IMR-90 (cell line): ENCODE data around the gene COL25A1. TPM values are rescaled to one million over a fixed set of nuclear protein-coding genes. Genes with fewer than 3 reads are reported as not detected.

Experiments used
- ATAC-seq: fragments of 200-7000 bp; cut with Tn5 transposase; 2 replicates; pipeline ENCODE4 v1.9.1; 2020; ENCODE audit warnings: low read depth, mild to moderate bottlenecking, moderate library complexity
- BruUV-seq: library from RNA; stranded (reverse); fragments of 400-500 nt; replicated peaks from 2 replicates; lab custom pipeline; 2021; lab: Mats Ljungman, UMichigan
- CTCF ChIA-PET: fragments of 300-600 bp; formaldehyde crosslinking; extraction: SDS; loops from one replicate; lab custom pipeline; 2021; ENCODE audit warnings: antibody characterized with exemption; lab: Yijun Ruan, JAX
- POLR2A ChIA-PET: fragments of 300-600 bp; sonication (Branson Sonifier 250); formaldehyde crosslinking; loops from one replicate; lab custom pipeline; 2022; ENCODE audit warnings: antibody characterized with exemption; ENCODE audit not compliant: unreplicated experiment; lab: Charles Lee
- DNase-seq: peaks from one replicate; pipeline ENCODE4 v3.0.0; 2013
- H2AFZ ChIP-seq: replicated peaks from 2 replicates; pipeline ENCODE3; 2013; ENCODE audit warnings: low read length, mild to moderate bottlenecking; ENCODE audit not compliant: poor library complexity
- H2AK5ac ChIP-seq: 2 replicates; pipeline ENCODE4 v1.6.1; 2013; ENCODE audit warnings: low read depth, low read length, inconsistent platforms
- H2AK9ac ChIP-seq: replicated peaks from 2 replicates; pipeline ENCODE3; 2013; ENCODE audit warnings: mild to moderate bottlenecking, low read depth, low read length, moderate library complexity; ENCODE audit not compliant: poor library complexity
- H2BK120ac ChIP-seq: 2 replicates; pipeline ENCODE4 v1.6.1; 2013; ENCODE audit warnings: low read depth, low read length, inconsistent platforms
- H2BK15ac ChIP-seq: 3 replicates; pipeline ENCODE4 v1.6.1; 2013; ENCODE audit warnings: low read depth, low read length, inconsistent platforms
- H2BK20ac ChIP-seq: 2 replicates; pipeline ENCODE4 v1.6.1; 2013; ENCODE audit warnings: low read depth, mild to moderate bottlenecking, inconsistent platforms, low read length, moderate library complexity
- H2BK5ac ChIP-seq: 2 replicates; pipeline ENCODE4 v1.6.1; 2013; ENCODE audit warnings: mild to moderate bottlenecking, low read depth, low read length, inconsistent platforms; ENCODE audit not compliant: poor library complexity, severe bottlenecking
- H3K14ac ChIP-seq: replicated peaks from 2 replicates; pipeline ENCODE4 v1.6.1; 2013; ENCODE audit warnings: low read depth, low read length, inconsistent platforms
- H3K18ac ChIP-seq: 2 replicates; pipeline ENCODE4 v1.6.1; 2013; ENCODE audit warnings: low read depth, low read length, control low read depth
- H3K23ac ChIP-seq: 2 replicates; pipeline ENCODE4 v1.6.1; 2013; ENCODE audit warnings: low read depth, low read length, inconsistent platforms
- H3K27ac ChIP-seq: 2 replicates; pipeline ENCODE4 v1.5.1; 2013; ENCODE audit warnings: mild to moderate bottlenecking, control low read depth, low read length; ENCODE audit not compliant: insufficient read depth
- H3K27me3 ChIP-seq: 2 replicates; pipeline ENCODE4 v1.6.1; 2013; ENCODE audit warnings: low read length; ENCODE audit not compliant: control insufficient read depth, insufficient read depth
- H3K36me3 ChIP-seq: 2 replicates; pipeline ENCODE4 v1.6.1; 2013; ENCODE audit warnings: low read length, mixed read lengths; ENCODE audit not compliant: control insufficient read depth, insufficient read depth
- H3K4ac ChIP-seq: 2 replicates; pipeline ENCODE4 v1.6.1; 2013; ENCODE audit warnings: low read depth, low read length, inconsistent platforms
- H3K4me1 ChIP-seq: 2 replicates; pipeline ENCODE4 v1.6.1; 2013; ENCODE audit warnings: low read length, mixed read lengths; ENCODE audit not compliant: control insufficient read depth, insufficient read depth
- H3K4me2 ChIP-seq: 2 replicates; pipeline ENCODE4 v1.6.1; 2013; ENCODE audit warnings: low read depth, mild to moderate bottlenecking, control low read depth, low read length, moderate library complexity
- H3K4me3 ChIP-seq: 2 replicates; pipeline ENCODE4 v1.5.1; 2013; ENCODE audit warnings: low read depth, mild to moderate bottlenecking, control low read depth, low read length, moderate library complexity; ENCODE audit not compliant: insufficient read depth
- H3K56ac ChIP-seq: 2 replicates; pipeline ENCODE4 v1.6.1; 2013; ENCODE audit warnings: low read length, inconsistent platforms; ENCODE audit not compliant: insufficient read depth; ENCODE audit errors: extremely low read depth
- H3K79me1 ChIP-seq, 2 experiments: 2 replicates each; pipeline ENCODE4 v1.6.1; 2013; ENCODE audit warnings: low read length in 2 of 2, inconsistent platforms in 1 of 2, low read depth in 1 of 2
- H3K9ac ChIP-seq: 2 replicates; pipeline ENCODE4 v1.6.1; 2013; ENCODE audit warnings: low read depth, low read length, control low read depth
- H3K9me1 ChIP-seq: 2 replicates; pipeline ENCODE4 v1.6.1; 2013; ENCODE audit warnings: low read length, inconsistent platforms; ENCODE audit not compliant: insufficient read depth
- H3K9me3 ChIP-seq: 2 replicates; pipeline ENCODE4 v1.6.1; 2013; ENCODE audit warnings: low read length; ENCODE audit not compliant: control insufficient read depth, insufficient read depth
- H4K20me1 ChIP-seq: 2 replicates; pipeline ENCODE4 v1.6.1; 2013; ENCODE audit warnings: low read length, inconsistent platforms; ENCODE audit not compliant: insufficient read depth
- H4K5ac ChIP-seq: 2 replicates; pipeline ENCODE4 v1.6.1; 2013; ENCODE audit warnings: mild to moderate bottlenecking, low read depth, low read length, control low read depth
- H4K8ac ChIP-seq, 2 experiments: 2 replicates each; pipeline ENCODE4 v1.6.1; 2013; ENCODE audit warnings: low read depth in 2 of 2, low read length in 2 of 2, control low read depth in 1 of 2, inconsistent platforms in 1 of 2
- H4K91ac ChIP-seq: 2 replicates; pipeline ENCODE4 v1.6.1; 2013; ENCODE audit warnings: low read depth, low read length, inconsistent platforms; ENCODE audit not compliant: insufficient read depth
- BHLHE40 ChIP-seq: fragments of 150-350 bp; IDR thresholded peaks from 2 replicates; pipeline ENCODE4 v1.6.1; 2016; ENCODE audit warnings: mild to moderate bottlenecking, low read depth, low read length
- CEBPB ChIP-seq: IDR thresholded peaks from 2 replicates; pipeline ENCODE4 v1.6.1; 2012; ENCODE audit warnings: low read depth, low read length, improper control_type of control experiment
- CHD1 ChIP-seq: IDR thresholded peaks from 2 replicates; pipeline ENCODE4 v1.6.1; 2012; ENCODE audit warnings: low read depth, low read length, improper control_type of control experiment
- FOS ChIP-seq: fragments of 150-350 bp; IDR thresholded peaks from 2 replicates; pipeline ENCODE4 v1.6.1; 2016; ENCODE audit warnings: low read depth, low read length
- MAFK ChIP-seq: IDR thresholded peaks from 2 replicates; pipeline ENCODE4 v1.6.1; 2012; ENCODE audit warnings: low read depth, low read length, improper control_type of control experiment
- MAZ ChIP-seq: IDR thresholded peaks from 2 replicates; pipeline ENCODE4 v1.6.1; 2012; ENCODE audit warnings: low read depth, mild to moderate bottlenecking, low read length, improper control_type of control experiment, moderate library complexity, borderline replicate concordance
- MXI1 ChIP-seq: IDR thresholded peaks from 2 replicates; pipeline ENCODE4 v1.6.1; 2012; ENCODE audit warnings: low read depth, mild to moderate bottlenecking, low read length, moderate library complexity, borderline replicate concordance
- RAD21 ChIP-seq: IDR thresholded peaks from 2 replicates; pipeline ENCODE4 v1.6.1; 2012; ENCODE audit warnings: low read length, improper control_type of control experiment
- RCOR1 ChIP-seq: IDR thresholded peaks from 2 replicates; pipeline ENCODE4 v1.6.1; 2012; ENCODE audit warnings: mild to moderate bottlenecking, low read length, improper control_type of control experiment; ENCODE audit not compliant: insufficient replicate concordance
- RFX5 ChIP-seq: IDR thresholded peaks from 2 replicates; pipeline ENCODE4 v1.8.0; 2012; ENCODE audit warnings: low read depth, mild to moderate bottlenecking, low read length, moderate library complexity
- SMC3 ChIP-seq: fragments of 150-350 bp; IDR thresholded peaks from 2 replicates; pipeline ENCODE4 v1.6.1; 2016; ENCODE audit warnings: low read depth, mild to moderate bottlenecking, antibody characterized with exemption, low read length, moderate library complexity
- WGBS, 2 experiments: methylation state at CpG; one replicate each; pipeline versions ENCODE4 v1.1.5 to v1.1.7; 2013; ENCODE audit warnings: missing lambda C conversion rate in 2 of 2; ENCODE audit not compliant: insufficient read length in 1 of 2; ENCODE audit errors: extremely low coverage in 2 of 2; 5-methylcytosine and 5-hydroxymethylcytosine counted together
- dilution Hi-C: fragments of 300-500 bp; cut with HindIII; formaldehyde crosslinking; loops from one replicate; pipeline ENCODE4 v1.14.3; 2018; ENCODE audit warnings: low sequenced_read_pairs; ENCODE audit not compliant: unreplicated experiment
- in situ Hi-C: fragments of 300-500 bp; cut with MboI; formaldehyde crosslinking; loops from 3 replicates; pipeline ENCODE4 v1.14.3; 2019; ENCODE audit warnings: low sequenced_read_pairs, inconsistent platforms, mixed read lengths
- intact Hi-C: fragments of 100-400 bp; cut with micrococcal nuclease; formaldehyde crosslinking; loops from 2 replicates; pipeline ENCODE4 v1.10.0; 2022
- polyA plus RNA-seq, 3 experiments: library from polyadenylated mRNA; depleted of rRNA; stranded (reverse); fragments of >200 nt; gene quantifications; 2 replicates each; pipeline ENCODE4 v1.2.3, GENCODE V29; 2012; ENCODE audit warnings: low replicate concordance in 1 of 3
- total RNA-seq: library from RNA; depleted of rRNA; stranded (reverse); fragments of >200 nt; gene quantifications from 2 replicates; pipeline ENCODE4 v1.2.3, GENCODE V29; 2012
- TF ChIP-seq, protein P1 (sequence below): fragments of 150-350 bp; IDR thresholded peaks from 2 replicates; pipeline ENCODE4 v1.6.1; 2016; ENCODE audit warnings: low read depth, mild to moderate bottlenecking, low read length, moderate library complexity, borderline replicate concordance
- TF ChIP-seq, protein P2 (sequence below): fragments of 150-350 bp; IDR thresholded peaks from 2 replicates; pipeline ENCODE4 v1.6.1; 2017; ENCODE audit warnings: mild to moderate bottlenecking, antibody characterized with exemption, low read length, low read depth
- TF ChIP-seq, protein P3 (sequence below): conservative IDR thresholded peaks from 2 replicates; pipeline ENCODE4 v1.5.1; 2012; ENCODE audit warnings: mild to moderate bottlenecking, low read depth, low read length, improper control_type of control experiment

The COL25A1 gene
- total and polyA plus RNA-seq, 2 of the 4 experiments (the other 2 are of a cell fraction) = under 0.01 to 0.05 TPM

DNA sequence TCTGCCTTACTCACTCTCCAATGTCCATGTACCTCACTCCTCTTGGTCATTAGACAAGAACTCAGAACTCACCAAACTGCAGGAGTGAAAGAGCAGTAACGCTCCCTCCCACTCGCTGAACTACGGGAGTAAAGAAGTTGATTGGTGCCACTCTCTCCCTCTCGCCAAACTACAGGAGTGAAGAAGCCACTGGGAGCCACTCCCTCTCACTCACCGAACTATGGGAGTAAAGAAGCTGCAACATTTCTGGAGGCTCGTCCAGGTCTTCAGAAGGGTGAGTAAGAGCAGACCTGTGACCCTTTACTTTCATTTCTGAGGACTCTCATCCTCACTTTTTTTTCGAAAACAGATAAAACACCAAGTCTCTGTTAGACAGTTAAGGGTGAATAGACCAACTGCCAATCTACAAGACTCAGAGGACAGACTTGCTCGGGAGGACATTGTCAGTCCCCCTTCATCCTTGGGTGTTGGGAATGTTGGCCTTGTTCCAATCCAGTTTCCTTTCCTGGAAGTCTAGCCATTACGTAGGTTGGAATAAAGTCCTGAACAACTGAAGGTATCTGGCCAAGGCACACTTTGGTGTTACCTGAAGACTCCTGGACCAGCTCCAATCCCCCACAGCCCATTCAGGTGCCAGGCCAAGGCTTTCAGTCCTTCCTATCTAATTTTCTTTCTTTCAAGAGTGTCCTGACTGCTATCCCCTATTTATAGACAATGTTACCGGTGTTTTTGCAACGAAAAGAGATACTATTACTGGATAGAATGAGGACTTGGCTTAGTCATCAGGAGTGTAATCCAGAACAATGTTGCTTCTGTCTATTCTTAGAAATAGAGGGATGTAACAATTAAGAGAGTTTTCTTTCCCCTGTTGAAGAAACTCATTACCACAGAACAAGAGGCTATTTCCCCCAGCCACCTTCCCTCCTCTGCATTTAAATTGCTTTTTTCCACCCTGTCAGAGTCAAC lies 11.0 kb upstream of the COL25A1 start:
- no peak overlapping the region for H3K18ac ChIP-seq
- no peak overlapping the region for H2BK20ac ChIP-seq
- H2AFZ ChIP-seq = no peak overlapping the region
- no TSS peak for BruUV-seq
- no peak overlapping the region for H3K27ac ChIP-seq
- H3K4ac ChIP-seq = no peak overlapping the region
- H2AK9ac ChIP-seq = no peak overlapping the region
- H2BK15ac ChIP-seq = no peak overlapping the region
- H3K56ac ChIP-seq = no peak overlapping the region
- ATAC-seq (no peak), DNase-seq (no peak)
- H2BK120ac ChIP-seq = no peak overlapping the region
- no peak overlapping the region for H2BK5ac ChIP-seq
- POLR2A ChIA-PET = no interaction called here
- H4K5ac ChIP-seq = no peak overlapping the region
- intact Hi-C loops (no loop called here), in situ Hi-C loops (no loop called here), dilution Hi-C loops (no loop called here)
- H3K23ac ChIP-seq = no peak overlapping the region
- no peak overlapping the region for H4K91ac ChIP-seq
- CTCF ChIA-PET = no interaction called here
- H3K36me3 ChIP-seq = no peaks in the 10 kb centered on the region
- H3K14ac ChIP-seq = no peak overlapping the region
- no peaks in the 10 kb centered on the region for H3K27me3 ChIP-seq
- H3K79me1 ChIP-seq = no peaks in the 10 kb centered on the region
- no peak overlapping the region for H3K9ac ChIP-seq
- no peak overlapping the region for H2AK5ac ChIP-seq
- H3K4me3 ChIP-seq = no peak overlapping the region
- peaks cover 3% of the 10 kb centered on the region; the same call in 1 of the 2 replicates for H3K9me3 ChIP-seq
- H3K9me1 ChIP-seq = no peaks in the 10 kb centered on the region
- WGBS, 2 experiments = 100% methylated on average over 1 of the region's 11 CpGs; no CpG with 5 or more reads in 1 of the 2 experiments
- H3K4me1 ChIP-seq = no peaks in the 10 kb centered on the region
- H4K20me1 ChIP-seq = no peaks in the 10 kb centered on the region
- no peak overlapping the region for H3K4me2 ChIP-seq
- H4K8ac ChIP-seq = no peak overlapping the region
- TF ChIP-seq MAFK = no peak
- TF ChIP-seq RFX5 = no peak
- TF ChIP-seq RCOR1 = no peak
- TF ChIP-seq, protein P1, sequence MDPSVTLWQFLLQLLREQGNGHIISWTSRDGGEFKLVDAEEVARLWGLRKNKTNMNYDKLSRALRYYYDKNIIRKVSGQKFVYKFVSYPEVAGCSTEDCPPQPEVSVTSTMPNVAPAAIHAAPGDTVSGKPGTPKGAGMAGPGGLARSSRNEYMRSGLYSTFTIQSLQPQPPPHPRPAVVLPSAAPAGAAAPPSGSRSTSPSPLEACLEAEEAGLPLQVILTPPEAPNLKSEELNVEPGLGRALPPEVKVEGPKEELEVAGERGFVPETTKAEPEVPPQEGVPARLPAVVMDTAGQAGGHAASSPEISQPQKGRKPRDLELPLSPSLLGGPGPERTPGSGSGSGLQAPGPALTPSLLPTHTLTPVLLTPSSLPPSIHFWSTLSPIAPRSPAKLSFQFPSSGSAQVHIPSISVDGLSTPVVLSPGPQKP = no peak
- no peak for TF ChIP-seq CHD1
- TF ChIP-seq BHLHE40 = no peak
- TF ChIP-seq CEBPB = no peak
- TF ChIP-seq, protein P2, sequence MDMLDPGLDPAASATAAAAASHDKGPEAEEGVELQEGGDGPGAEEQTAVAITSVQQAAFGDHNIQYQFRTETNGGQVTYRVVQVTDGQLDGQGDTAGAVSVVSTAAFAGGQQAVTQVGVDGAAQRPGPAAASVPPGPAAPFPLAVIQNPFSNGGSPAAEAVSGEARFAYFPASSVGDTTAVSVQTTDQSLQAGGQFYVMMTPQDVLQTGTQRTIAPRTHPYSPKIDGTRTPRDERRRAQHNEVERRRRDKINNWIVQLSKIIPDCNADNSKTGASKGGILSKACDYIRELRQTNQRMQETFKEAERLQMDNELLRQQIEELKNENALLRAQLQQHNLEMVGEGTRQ = no peak
- TF ChIP-seq, protein P3, sequence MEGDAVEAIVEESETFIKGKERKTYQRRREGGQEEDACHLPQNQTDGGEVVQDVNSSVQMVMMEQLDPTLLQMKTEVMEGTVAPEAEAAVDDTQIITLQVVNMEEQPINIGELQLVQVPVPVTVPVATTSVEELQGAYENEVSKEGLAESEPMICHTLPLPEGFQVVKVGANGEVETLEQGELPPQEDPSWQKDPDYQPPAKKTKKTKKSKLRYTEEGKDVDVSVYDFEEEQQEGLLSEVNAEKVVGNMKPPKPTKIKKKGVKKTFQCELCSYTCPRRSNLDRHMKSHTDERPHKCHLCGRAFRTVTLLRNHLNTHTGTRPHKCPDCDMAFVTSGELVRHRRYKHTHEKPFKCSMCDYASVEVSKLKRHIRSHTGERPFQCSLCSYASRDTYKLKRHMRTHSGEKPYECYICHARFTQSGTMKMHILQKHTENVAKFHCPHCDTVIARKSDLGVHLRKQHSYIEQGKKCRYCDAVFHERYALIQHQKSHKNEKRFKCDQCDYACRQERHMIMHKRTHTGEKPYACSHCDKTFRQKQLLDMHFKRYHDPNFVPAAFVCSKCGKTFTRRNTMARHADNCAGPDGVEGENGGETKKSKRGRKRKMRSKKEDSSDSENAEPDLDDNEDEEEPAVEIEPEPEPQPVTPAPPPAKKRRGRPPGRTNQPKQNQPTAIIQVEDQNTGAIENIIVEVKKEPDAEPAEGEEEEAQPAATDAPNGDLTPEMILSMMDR = no peak
- TF ChIP-seq RAD21 = no peak
- no peak for TF ChIP-seq SMC3
- TF ChIP-seq MAZ = no peak
- TF ChIP-seq MXI1 = no peak
- no peak for TF ChIP-seq FOS
